Tibial nerve (tissue), 4 donors: ENCODE results near the gene DKK3. TPM values are rescaled to one million over a fixed set of nuclear protein-coding genes. Genes with fewer than 3 reads are reported as not detected.

Experiments used
- DNase-seq, 2 donors: peaks; one replicate each; pipeline ENCODE4 v3.0.0-alpha.2; 2019; ENCODE audit warnings: low spot score in 2 of 2
- H3K27ac ChIP-seq, 4 donors: fragments of 200-600 bp; sonication (generic) in 3 of 4; one replicate each; pipeline ENCODE4 v1.5.1; 2017 to 2019; ENCODE audit warnings: mild to moderate bottlenecking in 1 of 4
- H3K27me3 ChIP-seq, 2 donors: fragments of 200-600 bp; sonication (generic) in 1 of 2; one replicate each; pipeline versions ENCODE4 v1.5.1 to v1.6.0; 2017 to 2019
- H3K36me3 ChIP-seq, 3 donors: fragments of 200-600 bp; sonication (generic); one replicate each; pipeline ENCODE4 v1.5.1; 2018 to 2019
- H3K4me1 ChIP-seq, 4 donors: fragments of 200-600 bp; sonication (generic) in 3 of 4; one replicate each; pipeline ENCODE4 v1.5.1; 2017 to 2019
- H3K4me3 ChIP-seq, 4 donors: fragments of 200-600 bp; sonication (generic) in 3 of 4; one replicate each; pipeline ENCODE4 v1.5.1; 2017 to 2019; ENCODE audit warnings: mild to moderate bottlenecking in 1 of 4, moderate library complexity in 1 of 4
- H3K9me3 ChIP-seq, 4 donors: fragments of 200-600 bp; sonication (generic) in 3 of 4; one replicate each; pipeline ENCODE4 v1.5.1; 2017 to 2019
- CTCF ChIP-seq, 5 experiments: fragments of 200-600 bp in 3 of 5; fragments of 450-650 bp in 2 of 5; sonication (generic) in 3 of 5; IDR thresholded peaks; one replicate each; pipeline ENCODE4 v1.5.1; 2016 to 2019; ENCODE audit warnings: antibody characterized with exemption in 5 of 5, mild to moderate bottlenecking in 3 of 5, moderate library complexity in 2 of 5
- EP300 ChIP-seq, 2 donors: sonication (generic); formaldehyde crosslinking; IDR thresholded peaks; one replicate each; pipeline ENCODE4 v1.6.1; 2017; ENCODE audit warnings: antibody characterized with exemption in 2 of 2, mild to moderate bottlenecking in 1 of 2
- POLR2A ChIP-seq, 2 donors: fragments of 450-650 bp; IDR thresholded peaks; one replicate each; pipeline ENCODE4 v1.6.1; 2017; ENCODE audit warnings: antibody characterized with exemption in 2 of 2, mild to moderate bottlenecking in 2 of 2, moderate library complexity in 2 of 2
- WGBS, 2 donors: methylation state at CpG; one replicate each; pipeline ENCODE4 v1.1.5; 2018; 5-methylcytosine and 5-hydroxymethylcytosine counted together
- total RNA-seq, 4 donors: library from RNA; depleted of rRNA; stranded (reverse); fragments of >200 nt; gene quantifications; one replicate each; pipeline ENCODE4 v1.1.0, GENCODE V29; 2016

DKK3 gene
- total RNA-seq, 4 donors from 2014 or later = 192 to 446 (median 254) TPM

GRCh38 chr11:12009617-12010321, 1.3 kb upstream of the DKK3 start:
- 65 to 66% methylated on average over 14 to 15 of the region's 15 CpGs for WGBS, 2 donors
- Histone ChIP-seq H3K4me3 (peak overlapping the region in 3 of 4 donors; percentile 23 to 68 (median 65)), H3K9me3 (no peaks in the 10 kb centered on the region), H3K36me3 (no peaks in the 10 kb centered on the region), H3K4me1 (peaks cover 0 to 41% (median 15%) of the 10 kb centered on the region in 4 donors), H3K27me3 (no peaks in the 10 kb centered on the region), H3K27ac (peak overlapping the region in 3 of 4 donors; percentile 64 to 89 (median 76))
- DNase-seq = no peak
- TF ChIP-seq EP300 (IDR thresholded peaks at IDR 0.05) (no peak), CTCF (IDR thresholded peaks at IDR 0.05) (no peak), POLR2A (IDR thresholded peaks at IDR 0.05) (no peak)

- peak overlapping the region; percentile 48 to 75 (median 66) for H3K4me3 ChIP-seq
- DNase-seq = no peak
- H3K27me3 ChIP-seq = no peaks in the 10 kb centered on the region
- H3K27ac ChIP-seq = peak overlapping the region; percentile 64 to 92 (median 84)
- TF ChIP-seq POLR2A (IDR thresholded peaks at IDR 0.05) (no peak), EP300 (IDR thresholded peaks at IDR 0.05) (no peak), CTCF (IDR thresholded peaks at IDR 0.05) (no peak)
- H3K4me1 ChIP-seq = peaks cover 0 to 48% (median 20%) of the 10 kb centered on the region in 4 donors
- 1 to 2% methylated on average over 14 to 40 of the region's 76 CpGs for WGBS, 2 donors
- H3K9me3 ChIP-seq = no peaks in the 10 kb centered on the region
- no peaks in the 10 kb centered on the region for H3K36me3 ChIP-seq
Observed at GRCh38 chr11:12008790-12009616, 577 bp upstream of the DKK3 start.

- H3K27me3 ChIP-seq = no peaks in the 10 kb centered on the region
- H3K9me3 ChIP-seq = no peaks in the 10 kb centered on the region
- peaks cover 0 to 49% (median 20%) of the 10 kb centered on the region in 4 donors for H3K4me1 ChIP-seq
- no peak for DNase-seq
- TF ChIP-seq CTCF (IDR thresholded peaks at IDR 0.05) = no peak
- TF ChIP-seq EP300 (IDR thresholded peaks at IDR 0.05) = no peak
- WGBS, 2 donors = 68 to 85% methylated on average over 5 of the region's 5 CpGs
- peaks cover 0 to 5% (median 0%) of the 10 kb centered on the region in 3 donors for H3K36me3 ChIP-seq
- H3K27ac ChIP-seq = peak overlapping the region in 3 of 4 donors; percentile 41 to 92 (median 89)
- H3K4me3 ChIP-seq = peak overlapping the region in 2 of 4 donors; percentile 68 to 75
Observed at GRCh38 chr11:12007230-12007593, 1.2 kb downstream of the DKK3 start.

GRCh38 chr11:12006552-12007229, 1.7 kb downstream of the DKK3 start:
- Histone ChIP-seq H3K36me3 (peaks cover 0 to 10% (median 0%) of the 10 kb centered on the region in 3 donors), H3K27ac (peak overlapping the region in 3 of 4 donors; percentile 41 to 92 (median 89)), H3K9me3 (no peaks in the 10 kb centered on the region), H3K27me3 (no peaks in the 10 kb centered on the region), H3K4me3 (peak overlapping the region in 2 of 4 donors; percentile 68 to 75), H3K4me1 (peaks cover 0 to 49% (median 20%) of the 10 kb centered on the region in 4 donors)
- no peak for DNase-seq
- WGBS, 2 donors = 83 to 85% methylated on average over 7 of the region's 7 CpGs
- no peak for TF ChIP-seq POLR2A (IDR thresholded peaks at IDR 0.05)
- no peak for TF ChIP-seq CTCF (IDR thresholded peaks at IDR 0.05)
- TF ChIP-seq EP300 (IDR thresholded peaks at IDR 0.05) = no peak
